Naive B cell (primary cell): ENCODE data around the gene ZNF488. TPM values are rescaled to one million over a fixed set of nuclear protein-coding genes. Genes with fewer than 3 reads are reported as not detected.

Experiments used
- polyA plus RNA-seq, 6 donors: library from polyadenylated mRNA; unstranded; fragments of 300-500 nt; fragmentation: Illumina TruSeq; gene quantifications; one replicate each; pipeline ENCODE4 v1.2.3, GENCODE V29; 2021; ENCODE audit warnings: low read depth in 6 of 6

The ZNF488 gene
- polyA plus RNA-seq, 6 donors from 2014 or later: not detected

Other genes starting within 250 kb of the ZNF488 start
- not detected for gene GDF10, start 84.1 kb downstream of the ZNF488 start, polyA plus RNA-seq
- gene GDF2, start 61.8 kb downstream of the ZNF488 start, polyA plus RNA-seq: not detected
- gene RBP3, start 35.9 kb downstream of the ZNF488 start, polyA plus RNA-seq: not detected
- not detected for gene ANXA8, start 99.8 kb upstream of the ZNF488 start, polyA plus RNA-seq
- not detected for gene FAM25G, start 107.4 kb upstream of the ZNF488 start, polyA plus RNA-seq
- gene AGAP9, start 139.3 kb upstream of the ZNF488 start, polyA plus RNA-seq: under 1 TPM in 5 of 6 donors, not detected in 1; 0.12 to 0.65 (median 0.40) TPM